PFSK-1 (cell line): ENCODE results near the gene PBLD.

Experiments used
- FOXP2 ChIP-seq: optimal IDR thresholded peaks from 2 replicates; pipeline ENCODE3; 2011; ENCODE audit warnings: borderline replicate concordance, control low read depth, inconsistent platforms; ENCODE audit not compliant: insufficient read depth; ENCODE audit errors: extremely low read length, extremely low read depth
- POLR2AphosphoS5 ChIP-seq: IDR thresholded peaks from 2 replicates; pipeline ENCODE4 v1.6.1; 2012; ENCODE audit warnings: low read depth, mild to moderate bottlenecking, control low read depth, low read length, moderate library complexity
- SIN3A ChIP-seq: IDR thresholded peaks from 2 replicates; pipeline ENCODE4 v1.6.1; 2012; ENCODE audit warnings: mild to moderate bottlenecking, low read length, moderate library complexity, borderline replicate concordance; ENCODE audit not compliant: insufficient read depth
- TAF1 ChIP-seq: IDR thresholded peaks from 2 replicates; pipeline ENCODE4 v1.6.1; 2012; ENCODE audit warnings: low read length, control low read depth, borderline replicate concordance; ENCODE audit not compliant: insufficient read depth
- TF ChIP-seq, protein P1 (sequence below), 2 experiments: IDR thresholded peaks; 2 replicates each; pipeline versions ENCODE4 v1.6.1 to v1.8.0; 2011 to 2012; ENCODE audit warnings: low read depth in 2 of 2, low read length in 2 of 2, control low read depth in 1 of 2, inconsistent platforms in 1 of 2, mild to moderate bottlenecking in 1 of 2, moderate library complexity in 1 of 2; ENCODE audit not compliant: insufficient read depth in 1 of 2

The PBLD gene

DNA sequence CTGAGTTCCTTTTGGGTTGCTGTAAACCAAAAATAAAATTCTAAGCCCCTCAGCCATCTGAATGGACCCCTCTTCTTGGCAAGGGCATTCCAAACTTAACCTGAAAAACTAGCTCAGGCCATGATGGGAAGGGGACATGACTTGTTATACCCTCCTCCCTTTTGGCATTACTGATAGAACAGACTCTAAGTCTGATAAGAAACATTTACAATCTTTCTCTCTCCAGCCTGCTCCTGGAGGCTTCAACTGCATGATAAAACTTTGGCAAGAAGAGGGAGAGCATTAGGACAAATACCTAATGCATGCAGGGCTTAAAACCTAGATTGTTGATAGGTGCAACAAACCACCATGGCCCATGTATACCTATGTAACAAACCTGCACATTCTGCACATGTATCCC lies 59.9 kb downstream of the PBLD start:
- TF ChIP-seq FOXP2 (no peak), SIN3A (no peak), TAF1 (no peak), POLR2AphosphoS5 (no peak)
- TF ChIP-seq, protein P1, sequence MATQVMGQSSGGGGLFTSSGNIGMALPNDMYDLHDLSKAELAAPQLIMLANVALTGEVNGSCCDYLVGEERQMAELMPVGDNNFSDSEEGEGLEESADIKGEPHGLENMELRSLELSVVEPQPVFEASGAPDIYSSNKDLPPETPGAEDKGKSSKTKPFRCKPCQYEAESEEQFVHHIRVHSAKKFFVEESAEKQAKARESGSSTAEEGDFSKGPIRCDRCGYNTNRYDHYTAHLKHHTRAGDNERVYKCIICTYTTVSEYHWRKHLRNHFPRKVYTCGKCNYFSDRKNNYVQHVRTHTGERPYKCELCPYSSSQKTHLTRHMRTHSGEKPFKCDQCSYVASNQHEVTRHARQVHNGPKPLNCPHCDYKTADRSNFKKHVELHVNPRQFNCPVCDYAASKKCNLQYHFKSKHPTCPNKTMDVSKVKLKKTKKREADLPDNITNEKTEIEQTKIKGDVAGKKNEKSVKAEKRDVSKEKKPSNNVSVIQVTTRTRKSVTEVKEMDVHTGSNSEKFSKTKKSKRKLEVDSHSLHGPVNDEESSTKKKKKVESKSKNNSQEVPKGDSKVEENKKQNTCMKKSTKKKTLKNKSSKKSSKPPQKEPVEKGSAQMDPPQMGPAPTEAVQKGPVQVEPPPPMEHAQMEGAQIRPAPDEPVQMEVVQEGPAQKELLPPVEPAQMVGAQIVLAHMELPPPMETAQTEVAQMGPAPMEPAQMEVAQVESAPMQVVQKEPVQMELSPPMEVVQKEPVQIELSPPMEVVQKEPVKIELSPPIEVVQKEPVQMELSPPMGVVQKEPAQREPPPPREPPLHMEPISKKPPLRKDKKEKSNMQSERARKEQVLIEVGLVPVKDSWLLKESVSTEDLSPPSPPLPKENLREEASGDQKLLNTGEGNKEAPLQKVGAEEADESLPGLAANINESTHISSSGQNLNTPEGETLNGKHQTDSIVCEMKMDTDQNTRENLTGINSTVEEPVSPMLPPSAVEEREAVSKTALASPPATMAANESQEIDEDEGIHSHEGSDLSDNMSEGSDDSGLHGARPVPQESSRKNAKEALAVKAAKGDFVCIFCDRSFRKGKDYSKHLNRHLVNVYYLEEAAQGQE (IDR thresholded peaks at IDR 0.05; ENCODE audit: insufficient read depth in 1 of 2, low read depth in 2 of 2, low read length in 2 of 2): no peak

GRCh38 chr10:68271196-68271882 lies 61.4 kb downstream of the PBLD start:
- TF ChIP-seq, protein P1 (IDR thresholded peaks at IDR 0.05; ENCODE audit: insufficient read depth in 1 of 2, low read depth in 2 of 2, low read length in 2 of 2): no peak

GRCh38 chr10:68269562-68270290 lies 63.0 kb downstream of the PBLD start:
- TF ChIP-seq SIN3A (no peak), POLR2AphosphoS5 (no peak)

GRCh38 chr10:68261132-68261856 lies 71.4 kb downstream of the PBLD start:
- no peak for TF ChIP-seq SIN3A
- no peak for TF ChIP-seq POLR2AphosphoS5
- TF ChIP-seq, protein P1 (IDR thresholded peaks at IDR 0.05; ENCODE audit: insufficient read depth in 1 of 2, low read depth in 2 of 2, low read length in 2 of 2): no peak
- TF ChIP-seq TAF1: no peak
- no peak for TF ChIP-seq FOXP2

DNA sequence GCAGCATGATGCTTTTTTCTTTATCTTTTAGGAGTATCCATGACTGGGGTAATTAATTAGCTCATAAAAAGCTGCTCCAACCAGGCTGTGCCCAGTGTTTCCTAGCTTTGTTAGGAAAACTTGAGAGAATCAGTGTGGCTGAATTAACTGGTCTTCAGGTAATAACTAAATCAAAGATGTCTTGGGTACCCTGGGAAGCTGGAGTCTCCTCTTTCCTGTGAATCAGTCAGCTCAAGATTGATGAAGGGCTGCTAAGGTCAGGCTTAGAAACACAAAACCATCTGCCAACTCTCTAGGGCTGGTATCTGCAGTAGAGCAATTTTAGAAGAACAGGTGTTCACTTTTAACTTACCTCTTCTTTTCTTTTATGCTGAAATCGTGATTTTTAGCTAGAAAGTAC lies 79.4 kb downstream of the PBLD start:
- TF ChIP-seq FOXP2: no peak
- no peak for TF ChIP-seq SIN3A
- TF ChIP-seq, protein P1 (IDR thresholded peaks at IDR 0.05; ENCODE audit: insufficient read depth in 1 of 2, low read depth in 2 of 2, low read length in 2 of 2): no peak
- no peak for TF ChIP-seq POLR2AphosphoS5
- TF ChIP-seq TAF1: no peak
